ENCODE measurements around the gene DMRT1.
A peak's percentile ranks its signal among the peaks of the same experiment; 100 is the strongest.
"Not testable (repeated sequence)": the region's sequence is repeated elsewhere in the genome, so short reads cannot be mapped to it uniquely, and the experiment has no call there.

Gene DMRT1

DNA sequence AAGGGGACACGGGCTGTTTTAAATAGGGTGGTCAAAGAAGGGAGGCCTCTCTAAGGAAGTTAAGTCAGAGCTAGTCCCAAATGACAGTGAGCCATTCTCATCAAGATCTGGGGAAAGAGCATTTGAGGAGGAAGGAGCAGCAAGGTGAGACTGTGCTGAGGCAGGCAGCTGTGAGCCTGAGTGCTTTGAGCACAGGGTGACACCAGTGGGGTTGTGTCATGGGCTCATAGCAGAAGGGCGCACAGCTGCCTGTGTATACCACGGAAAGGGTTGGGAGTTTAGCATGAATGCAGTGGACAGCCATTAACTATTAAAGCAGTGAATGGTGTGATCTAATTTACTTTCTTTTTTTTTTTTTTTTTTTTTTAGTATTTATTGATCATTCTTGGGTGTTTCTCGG lies 19.2 kb downstream of the DMRT1 start:
- DNase-seq = no peak

DNA sequence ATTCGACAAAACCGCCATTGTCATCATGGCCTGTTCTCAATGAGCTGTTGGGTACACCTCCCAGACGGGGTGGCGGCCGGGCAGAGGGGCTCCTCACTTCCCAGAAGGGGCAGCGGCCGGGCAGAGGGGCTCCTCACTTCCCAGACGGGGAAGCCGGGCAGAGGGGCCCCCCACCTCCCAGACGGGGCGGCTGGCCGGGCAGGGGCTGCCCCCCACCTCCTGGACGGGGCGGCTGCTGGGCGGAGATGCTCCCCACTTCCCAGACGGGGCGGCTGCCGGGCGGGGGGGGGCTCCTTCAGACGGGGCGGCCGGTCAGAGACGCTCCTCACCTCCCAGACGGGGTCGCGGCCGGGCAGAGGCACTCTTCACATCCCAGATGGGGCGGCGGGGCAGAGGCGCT lies 20.0 kb downstream of the DMRT1 start:
- DNase-seq = not testable (repeated sequence)

GRCh38 chr9:875119-875962 lies 33.8 kb downstream of the DMRT1 start:
- no peak for DNase-seq

DNA sequence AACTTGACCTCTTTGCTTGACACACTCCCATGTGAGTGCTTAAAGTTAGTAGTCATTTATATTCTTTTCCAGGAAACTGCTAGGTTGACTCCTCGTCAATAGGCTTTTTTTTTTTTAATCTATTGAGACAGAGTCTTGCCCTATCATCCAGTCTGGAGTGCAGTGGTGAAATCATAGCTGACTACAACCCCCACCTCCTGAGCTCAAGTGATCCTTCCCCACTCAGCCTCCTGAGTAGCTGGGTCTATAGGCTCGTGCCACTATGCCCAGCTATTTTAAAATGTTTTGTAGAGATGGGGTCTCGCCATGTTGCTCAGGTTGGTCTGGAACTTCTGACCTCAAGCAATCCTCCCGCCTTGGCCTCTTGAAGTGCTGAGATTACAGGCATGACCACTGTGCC lies 34.9 kb downstream of the DMRT1 start:
- no peak for DNase-seq

DNA sequence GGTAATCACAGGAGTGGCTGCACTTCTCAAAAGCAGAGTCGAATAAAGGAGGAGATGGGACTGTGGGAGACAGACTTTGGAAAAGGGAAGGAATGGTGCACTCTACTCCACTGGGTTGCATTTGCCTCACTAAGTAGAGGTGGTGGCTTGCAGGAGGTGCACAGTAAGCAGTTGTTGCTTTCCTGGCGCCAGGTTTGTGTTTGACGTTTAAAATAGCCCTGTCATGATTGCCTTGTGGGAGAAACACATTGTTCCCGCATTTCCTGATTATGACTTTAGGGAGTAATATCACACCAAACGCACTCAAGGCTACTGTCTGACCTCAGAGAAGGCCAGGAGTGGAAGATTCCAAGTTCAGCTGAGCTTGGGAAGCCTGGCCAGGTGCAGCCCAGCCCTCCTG lies 36.7 kb downstream of the DMRT1 start:
- DNase-seq = no peak

GRCh38 chr9:880725-881124 lies 39.2 kb downstream of the DMRT1 start:
- no peak for DNase-seq

- DNase-seq = no peak
These were observed 41.0 kb downstream of the DMRT1 start for GRCh38 chr9:882416-882924.

DNA sequence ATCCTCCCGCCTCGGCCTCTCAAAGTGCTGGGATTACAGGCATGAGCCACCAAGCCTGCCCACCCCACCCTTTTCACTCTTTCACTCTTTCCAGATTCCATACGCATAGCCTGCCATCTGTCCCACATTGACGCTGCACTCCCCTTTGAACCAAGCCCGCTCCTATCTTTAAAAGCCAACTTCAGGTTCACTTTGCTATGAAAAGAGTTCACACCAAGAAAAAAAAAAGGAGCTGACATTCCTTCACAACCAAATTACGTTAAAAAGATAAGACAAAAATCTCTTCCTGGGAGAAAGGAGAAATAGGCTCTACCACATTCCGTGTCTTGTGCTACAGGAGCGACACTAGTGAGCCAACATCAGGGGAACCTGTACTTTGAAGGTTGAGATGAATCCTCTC lies 41.5 kb downstream of the DMRT1 start:
- DNase-seq = no peak

DNA sequence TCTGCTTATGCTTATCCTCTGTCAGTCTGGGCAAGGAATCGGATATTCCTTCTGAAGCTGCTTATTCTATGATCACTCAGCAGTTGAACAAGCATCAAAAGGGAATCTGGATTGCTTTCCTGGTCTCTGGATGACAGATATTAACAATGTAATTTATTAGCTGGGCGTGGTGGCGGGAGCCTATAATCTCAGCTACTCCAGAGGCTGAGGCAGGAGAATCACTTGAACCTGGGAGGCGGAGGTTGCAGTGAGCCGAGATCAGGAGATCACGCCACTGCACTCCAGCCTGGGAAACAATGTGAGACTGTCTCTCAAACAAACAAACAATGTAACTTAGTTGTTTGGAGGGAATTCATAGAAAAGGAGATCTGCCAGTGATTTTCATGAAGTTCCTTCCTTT lies 45.4 kb downstream of the DMRT1 start:
- no peak for DNase-seq

- DNase-seq = no peak
These were observed 50.6 kb downstream of the DMRT1 start for GRCh38 chr9:892123-892522.

DNA sequence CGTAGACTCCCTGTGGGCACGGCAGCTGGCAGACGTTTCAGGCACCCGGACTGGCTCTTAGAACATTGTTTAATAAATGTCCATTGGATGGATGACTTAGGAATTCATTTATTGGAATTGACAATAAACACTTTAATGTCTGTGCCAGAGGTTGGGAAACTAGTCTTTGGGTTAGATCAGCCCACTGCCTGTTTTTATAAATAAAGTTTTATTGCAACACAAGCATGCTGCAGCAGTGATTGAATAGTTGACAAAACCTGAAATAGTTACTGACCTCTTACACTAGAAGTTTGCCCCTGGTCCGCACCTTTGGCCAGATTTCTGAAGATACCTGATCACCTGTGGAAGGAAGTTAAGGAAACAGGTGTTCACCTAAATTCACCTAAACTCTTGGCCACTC lies 51.6 kb downstream of the DMRT1 start:
- DNase-seq = no peak

GRCh38 chr9:893843-894420 lies 52.4 kb downstream of the DMRT1 start:
- peak; percentile 46 for DNase-seq

- no peak for DNase-seq
These were observed 58.1 kb downstream of the DMRT1 start for GRCh38 chr9:899440-900184.

DNA sequence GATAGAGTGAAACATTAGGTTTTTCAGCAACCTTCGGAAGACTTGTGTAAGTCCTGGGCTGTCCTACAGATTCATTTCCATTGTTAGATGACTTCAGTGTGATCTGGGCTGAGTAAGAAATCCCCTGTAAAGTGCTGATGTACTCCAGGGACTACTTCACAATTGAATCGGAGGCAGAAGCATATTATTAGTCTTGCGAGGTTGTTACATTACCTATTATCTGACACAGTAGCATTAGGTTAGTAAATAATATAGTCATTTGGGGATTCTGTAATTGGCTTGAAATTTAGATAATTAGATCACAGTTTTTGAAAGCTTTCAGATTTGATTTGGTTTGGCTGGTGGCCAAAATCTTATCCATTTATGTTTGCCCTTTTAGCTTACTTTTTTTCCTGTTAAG lies 62.4 kb downstream of the DMRT1 start:
- DNase-seq = no peak

DNA sequence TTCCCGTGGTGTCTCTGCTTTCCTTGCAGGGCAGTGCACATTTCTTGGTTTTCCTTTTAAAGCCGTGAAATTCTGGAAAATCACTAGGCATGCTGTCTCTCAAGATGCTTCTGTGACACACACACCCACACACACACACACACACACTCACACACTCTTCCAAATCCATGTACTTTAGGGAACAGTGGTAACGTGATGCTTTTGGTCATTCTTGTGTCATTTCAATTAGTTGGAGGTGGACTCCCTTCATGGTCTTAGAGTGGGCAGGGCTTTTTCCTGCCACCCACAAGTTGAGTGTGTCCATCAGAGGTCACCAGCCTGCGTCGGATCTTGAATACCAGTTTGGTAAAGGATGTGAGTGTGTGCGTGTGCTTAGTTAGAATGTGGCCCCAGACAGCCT lies 64.4 kb downstream of the DMRT1 start:
- no peak for DNase-seq

DNA sequence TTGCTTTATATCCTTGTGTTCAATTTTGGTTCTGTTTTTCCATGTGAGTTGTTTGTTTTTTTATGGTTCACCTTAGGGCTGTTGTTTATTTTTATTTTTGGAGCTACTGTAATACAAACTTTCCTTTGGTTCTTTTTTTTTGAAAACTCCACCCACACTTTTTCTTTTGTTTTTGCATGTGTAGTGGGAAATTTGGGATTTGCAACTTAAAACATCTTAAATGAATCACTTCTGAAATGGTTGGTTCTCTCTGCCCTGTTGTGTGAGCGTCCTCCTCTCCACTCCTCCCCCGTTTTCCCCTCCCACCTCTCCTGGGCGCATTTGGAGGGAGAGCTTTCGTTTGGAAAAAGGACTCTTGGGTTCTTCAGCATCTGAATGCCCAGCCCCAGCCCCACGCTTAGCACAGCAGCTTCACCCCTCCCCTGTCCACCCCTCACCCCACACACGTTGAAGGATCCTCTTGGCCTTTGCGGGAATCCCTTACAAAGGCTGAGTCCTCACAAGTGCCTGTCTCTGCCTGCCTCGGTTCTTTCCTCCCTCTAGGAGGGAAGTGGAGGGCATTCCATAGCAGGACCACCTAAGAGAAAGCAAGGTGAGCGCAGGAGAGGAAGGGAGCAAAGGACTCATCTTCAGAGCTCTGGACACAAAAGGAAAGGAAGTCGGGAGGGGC lies 67.2 kb downstream of the DMRT1 start:
- no peak for DNase-seq

DNA sequence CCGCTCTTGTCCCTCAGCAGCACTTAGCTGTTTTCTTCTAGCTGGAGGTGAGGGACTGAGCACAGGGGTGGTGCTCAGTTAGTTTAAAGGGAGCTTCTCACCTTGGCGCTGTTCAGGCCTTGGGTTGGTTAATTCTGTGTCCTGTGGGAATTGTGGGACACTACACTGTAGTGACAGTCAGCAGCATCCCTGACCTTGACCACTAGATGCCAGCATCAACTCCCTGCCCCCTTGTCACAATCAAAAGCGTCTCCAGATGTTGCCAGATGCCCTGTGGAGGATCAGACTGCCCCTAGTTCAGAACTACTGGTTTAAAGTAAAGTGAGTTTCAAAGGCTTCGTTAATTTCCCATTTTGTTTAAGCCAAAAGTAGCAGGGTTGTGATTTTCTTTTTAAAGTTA lies 69.5 kb downstream of the DMRT1 start:
- DNase-seq = no peak

DNA sequence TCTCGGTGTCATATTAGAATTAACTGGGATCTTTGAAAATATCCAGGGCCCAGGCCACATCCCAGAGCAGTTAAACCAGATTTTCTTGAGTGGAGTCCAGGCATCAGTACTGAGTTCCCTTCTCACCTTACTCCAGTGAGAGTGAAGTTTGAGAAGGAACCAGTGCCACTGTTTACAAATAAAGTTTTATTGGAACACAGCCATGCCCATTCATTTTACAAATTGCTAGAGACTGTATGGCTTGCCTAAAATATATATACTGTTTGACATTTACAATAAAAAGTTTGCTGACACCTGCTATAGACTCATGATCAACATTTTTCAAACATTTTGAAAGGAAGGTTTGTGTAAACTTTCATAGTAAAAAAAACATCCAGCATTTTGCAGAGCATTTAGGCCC lies 71.3 kb downstream of the DMRT1 start:
- no peak for DNase-seq

GRCh38 chr9:913526-913925 lies 72.0 kb downstream of the DMRT1 start:
- not testable (repeated sequence) for DNase-seq

DNA sequence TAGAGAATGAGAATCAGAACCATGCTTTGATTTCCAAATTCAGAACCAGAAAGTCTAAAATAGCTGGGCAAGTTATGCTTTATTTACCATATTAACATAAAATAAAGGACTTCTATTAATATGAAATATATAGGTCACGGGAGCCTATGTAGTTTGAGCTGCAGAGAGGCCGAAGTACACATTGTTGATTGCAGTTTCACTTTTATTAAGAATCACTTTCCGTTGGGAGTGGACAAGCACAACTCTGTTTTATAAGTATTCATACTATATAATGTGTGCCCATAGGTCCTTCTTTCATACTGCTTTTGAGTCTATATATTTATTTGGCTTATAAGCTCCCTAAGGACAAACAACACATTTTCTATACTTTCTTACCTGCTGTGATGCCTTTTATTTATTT lies 76.2 kb downstream of the DMRT1 start:
- no peak for DNase-seq

- no peak for DNase-seq
These were observed 79.4 kb downstream of the DMRT1 start for GRCh38 chr9:920927-921326.

DNA sequence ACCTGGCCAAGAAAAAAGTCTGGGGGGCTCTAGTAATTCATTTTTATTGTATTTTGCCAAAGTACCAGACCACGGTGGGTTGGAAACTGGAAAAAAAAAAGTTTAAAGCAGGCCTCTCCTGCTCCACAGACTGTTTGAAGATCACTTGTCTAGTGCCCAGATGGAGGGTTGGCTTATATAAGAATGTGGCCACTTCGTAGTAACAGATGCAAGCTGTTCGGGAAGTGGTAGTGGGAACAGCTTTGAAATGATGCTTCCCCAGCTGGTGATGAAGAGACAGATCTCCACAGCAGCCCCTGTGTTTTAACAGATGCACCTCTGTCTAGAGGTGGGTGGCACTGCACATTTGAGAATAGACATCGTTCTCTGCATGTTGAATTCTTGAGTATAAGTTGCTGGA lies 80.7 kb downstream of the DMRT1 start:
- no peak for DNase-seq

- no peak for DNase-seq
These were observed 81.2 kb downstream of the DMRT1 start for GRCh38 chr9:922731-923130.
